ENCODE data around the gene COG5.

COG5 gene

DNA sequence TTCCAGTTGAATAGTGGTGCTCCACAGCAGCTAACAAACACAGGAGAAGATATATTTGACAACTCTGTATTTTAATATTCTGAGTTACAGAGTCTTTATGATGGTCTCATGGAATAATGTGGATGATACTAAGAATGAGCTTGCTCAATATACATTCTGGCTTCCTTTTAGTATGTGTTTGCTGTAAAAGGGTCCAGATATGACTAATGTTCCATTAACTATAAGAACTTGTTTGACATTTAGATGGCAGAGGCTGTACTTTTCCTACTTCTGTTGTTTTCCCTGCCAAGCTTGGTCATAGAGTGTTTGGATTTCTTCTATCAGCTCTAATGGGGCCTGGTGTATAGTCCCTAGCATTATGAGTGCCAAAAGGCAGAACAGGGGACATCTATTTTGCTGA lies 155.4 kb downstream of the COG5 start:
- no peak overlapping the region for H3K4me3 ChIP-seq (ENCODE audit: low read depth in 1 of 2, low read length in 2 of 2)
- H3K27ac ChIP-seq (ENCODE audit: low read length): no peak overlapping the region
- H3K27me3 ChIP-seq (ENCODE audit: low read depth, low read length): no peaks in the 10 kb centered on the region
- H3K4me1 ChIP-seq (ENCODE audit: control insufficient read depth in 1 of 2, insufficient read depth in 2 of 2, low read length in 2 of 2): no peaks in the 10 kb centered on the region
- H3K36me3 ChIP-seq (ENCODE audit: control insufficient read depth in 1 of 2, insufficient read depth in 2 of 2, low read length in 2 of 2): peaks cover 14 to 15% of the 10 kb centered on the region in 2 donors
- H3K9me3 ChIP-seq (ENCODE audit: control insufficient read depth in 1 of 2, low read length in 2 of 2): no peaks in the 10 kb centered on the region

DNA sequence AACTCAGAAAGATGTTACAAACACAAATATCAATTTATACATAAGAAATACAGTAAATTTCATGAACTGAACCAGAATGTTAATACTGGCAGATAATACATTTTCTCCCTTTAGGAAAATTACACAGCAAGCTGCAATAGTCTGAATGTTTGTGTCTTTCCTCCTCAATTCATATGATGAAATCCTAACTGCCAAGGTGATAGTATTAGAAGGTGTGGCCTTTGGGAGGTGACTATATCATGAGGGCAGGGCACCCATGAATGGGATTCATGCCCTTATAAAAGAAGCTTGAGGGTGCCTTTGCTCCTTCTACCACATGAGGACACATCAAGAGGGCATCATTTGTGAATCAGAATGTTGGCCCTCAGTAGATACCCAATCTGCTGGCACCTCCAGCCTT lies 158.2 kb downstream of the COG5 start:
- Histone ChIP-seq H3K27me3 (ENCODE audit: low read depth, low read length) (no peaks in the 10 kb centered on the region), H3K4me3 (ENCODE audit: low read depth in 1 of 2, low read length in 2 of 2) (no peak overlapping the region), H3K27ac (ENCODE audit: low read length) (no peak overlapping the region), H3K9me3 (ENCODE audit: control insufficient read depth in 1 of 2, low read length in 2 of 2) (no peaks in the 10 kb centered on the region), H3K4me1 (ENCODE audit: control insufficient read depth in 1 of 2, insufficient read depth in 2 of 2, low read length in 2 of 2) (no peaks in the 10 kb centered on the region), H3K36me3 (ENCODE audit: control insufficient read depth in 1 of 2, insufficient read depth in 2 of 2, low read length in 2 of 2) (peaks cover 8 to 15% of the 10 kb centered on the region in 2 donors)

DNA sequence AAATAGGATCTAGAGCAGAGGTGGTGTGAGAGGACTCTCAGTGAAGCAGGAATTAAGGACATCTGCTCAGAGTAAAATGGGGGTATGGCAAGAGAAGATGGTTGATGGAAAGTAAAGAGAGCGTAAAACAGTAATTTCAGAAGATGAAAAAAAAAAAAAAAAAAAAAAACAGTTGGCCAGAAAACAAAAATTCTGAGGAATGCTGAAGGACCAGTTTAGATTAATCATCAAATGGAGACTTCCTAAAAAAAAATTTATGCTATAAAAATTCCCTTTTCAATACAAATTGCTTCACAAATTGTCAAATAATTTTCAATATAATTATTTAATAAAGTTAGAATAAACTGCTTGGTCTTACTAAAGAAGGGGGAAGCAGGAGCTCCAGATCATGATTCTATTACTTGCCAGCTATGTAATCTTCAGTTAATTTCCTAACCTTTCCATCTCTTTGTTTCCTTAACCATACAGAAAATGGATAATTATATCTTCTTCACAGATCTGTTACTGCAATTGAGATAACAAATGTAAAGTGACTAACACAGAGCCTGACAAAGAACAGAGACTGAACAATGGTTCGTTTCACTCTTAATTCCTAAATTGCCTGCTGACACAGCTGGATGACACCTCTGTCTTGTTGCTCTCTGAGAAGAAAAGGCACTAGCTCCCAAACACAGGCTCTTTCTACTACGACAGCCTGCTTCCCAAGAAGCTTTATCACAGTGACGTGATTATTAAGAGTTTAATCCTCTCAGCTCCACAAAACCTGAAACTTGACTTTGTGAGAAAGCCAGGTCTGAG lies 158.8 kb downstream of the COG5 start:
- H3K27me3 ChIP-seq (ENCODE audit: low read depth, low read length): no peaks in the 10 kb centered on the region
- no peak overlapping the region for H3K27ac ChIP-seq (ENCODE audit: low read length)
- H3K9me3 ChIP-seq (ENCODE audit: control insufficient read depth in 1 of 2, low read length in 2 of 2): no peaks in the 10 kb centered on the region
- H3K4me1 ChIP-seq (ENCODE audit: control insufficient read depth in 1 of 2, insufficient read depth in 2 of 2, low read length in 2 of 2): no peaks in the 10 kb centered on the region
- H3K36me3 ChIP-seq (ENCODE audit: control insufficient read depth in 1 of 2, insufficient read depth in 2 of 2, low read length in 2 of 2): peaks cover 4 to 9% of the 10 kb centered on the region in 2 donors
- no peak overlapping the region for H3K4me3 ChIP-seq (ENCODE audit: low read depth in 1 of 2, low read length in 2 of 2)

DNA sequence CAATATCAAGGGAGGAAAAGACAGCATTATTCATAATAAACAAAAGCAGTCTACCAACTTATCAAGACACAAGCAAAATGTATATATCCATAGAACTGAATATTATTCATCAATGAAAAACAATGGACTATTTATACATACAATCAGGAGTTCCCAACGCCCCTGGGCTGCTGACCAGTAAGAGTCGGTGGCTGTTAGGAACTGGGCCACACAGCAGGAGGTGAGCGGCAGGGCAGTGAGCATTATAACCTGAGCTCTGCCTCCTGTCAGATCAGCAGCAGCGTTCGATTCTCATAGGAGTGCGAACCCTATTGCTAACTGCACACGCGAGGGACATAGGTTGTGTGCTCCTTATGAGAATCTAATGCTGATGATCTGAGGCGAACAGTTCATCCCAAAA lies 165.6 kb downstream of the COG5 start:
- peaks cover 0 to 4% of the 10 kb centered on the region in 2 donors for H3K36me3 ChIP-seq (ENCODE audit: control insufficient read depth in 1 of 2, insufficient read depth in 2 of 2, low read length in 2 of 2)
- H3K27me3 ChIP-seq (ENCODE audit: low read depth, low read length): no peaks in the 10 kb centered on the region
- H3K9me3 ChIP-seq (ENCODE audit: control insufficient read depth in 1 of 2, low read length in 2 of 2): no peaks in the 10 kb centered on the region
- H3K27ac ChIP-seq (ENCODE audit: low read length): no peak overlapping the region
- H3K4me1 ChIP-seq (ENCODE audit: control insufficient read depth in 1 of 2, insufficient read depth in 2 of 2, low read length in 2 of 2): no peaks in the 10 kb centered on the region
- H3K4me3 ChIP-seq (ENCODE audit: low read depth in 1 of 2, low read length in 2 of 2): no peak overlapping the region

DNA sequence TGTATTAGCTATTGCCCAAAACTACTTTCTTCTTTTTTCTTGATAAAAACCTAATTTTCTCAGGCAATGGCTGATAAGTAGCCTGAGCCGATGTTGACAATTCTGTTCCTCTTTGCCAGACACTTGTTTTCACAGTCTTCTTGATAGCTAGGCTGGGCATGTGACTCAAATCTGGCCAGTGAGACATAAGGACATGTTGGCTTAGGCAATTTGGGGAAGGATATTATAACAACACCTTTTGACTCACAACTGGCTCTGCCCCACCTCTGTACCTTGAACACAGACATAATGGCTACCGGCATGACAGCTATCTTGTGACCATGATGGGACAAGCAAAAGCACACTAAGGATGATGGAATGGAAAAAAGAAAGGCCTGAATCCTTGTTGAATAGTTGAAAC lies 166.7 kb downstream of the COG5 start:
- Histone ChIP-seq H3K4me3 (ENCODE audit: low read depth in 1 of 2, low read length in 2 of 2) (no peak overlapping the region), H3K27me3 (ENCODE audit: low read depth, low read length) (no peaks in the 10 kb centered on the region), H3K36me3 (ENCODE audit: control insufficient read depth in 1 of 2, insufficient read depth in 2 of 2, low read length in 2 of 2) (no peaks in the 10 kb centered on the region), H3K4me1 (ENCODE audit: control insufficient read depth in 1 of 2, insufficient read depth in 2 of 2, low read length in 2 of 2) (no peaks in the 10 kb centered on the region), H3K27ac (ENCODE audit: low read length) (no peak overlapping the region), H3K9me3 (ENCODE audit: control insufficient read depth in 1 of 2, low read length in 2 of 2) (no peaks in the 10 kb centered on the region)

DNA sequence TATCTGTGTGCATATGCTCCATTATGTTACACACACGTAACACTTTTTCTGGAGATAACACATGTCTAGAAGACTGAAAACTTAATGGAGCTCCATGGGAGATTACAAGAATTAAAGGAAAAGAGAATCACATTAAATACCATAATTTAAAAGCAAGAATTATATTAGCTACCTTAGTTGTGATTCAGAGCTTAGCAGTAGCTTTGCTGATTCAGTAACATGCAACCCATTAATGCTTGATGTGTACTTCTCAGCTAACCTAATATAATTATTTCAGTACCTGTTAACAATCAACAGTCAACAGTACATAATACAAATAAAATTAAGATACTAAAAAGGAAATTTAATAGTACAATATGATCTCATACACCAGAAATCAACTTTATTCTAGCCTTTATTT lies 167.6 kb downstream of the COG5 start:
- H3K4me3 ChIP-seq (ENCODE audit: low read depth in 1 of 2, low read length in 2 of 2): no peak overlapping the region
- H3K9me3 ChIP-seq (ENCODE audit: control insufficient read depth in 1 of 2, low read length in 2 of 2): no peaks in the 10 kb centered on the region
- H3K27me3 ChIP-seq (ENCODE audit: low read depth, low read length): no peaks in the 10 kb centered on the region
- H3K36me3 ChIP-seq (ENCODE audit: control insufficient read depth in 1 of 2, insufficient read depth in 2 of 2, low read length in 2 of 2): no peaks in the 10 kb centered on the region
- no peak overlapping the region for H3K27ac ChIP-seq (ENCODE audit: low read length)
- H3K4me1 ChIP-seq (ENCODE audit: control insufficient read depth in 1 of 2, insufficient read depth in 2 of 2, low read length in 2 of 2): no peaks in the 10 kb centered on the region

DNA sequence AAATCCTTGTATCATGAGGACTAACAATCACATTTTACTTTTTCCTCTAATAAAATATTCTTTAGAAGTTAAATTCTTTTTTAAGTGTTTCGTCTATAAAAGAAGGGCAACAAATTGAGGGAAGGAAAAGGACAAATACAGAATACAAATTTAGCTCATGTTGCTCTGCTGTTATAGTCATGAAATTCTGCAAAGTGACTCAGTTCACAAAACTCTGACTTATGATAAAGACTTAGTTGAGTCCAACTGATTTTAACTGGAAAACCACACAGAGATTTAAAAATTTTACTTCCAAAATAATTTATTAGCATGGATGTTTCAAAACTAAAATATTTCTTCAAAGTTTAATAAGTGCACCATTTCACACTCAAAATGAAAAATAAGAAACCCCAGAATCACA lies 168.9 kb downstream of the COG5 start:
- no peaks in the 10 kb centered on the region for H3K36me3 ChIP-seq (ENCODE audit: control insufficient read depth in 1 of 2, insufficient read depth in 2 of 2, low read length in 2 of 2)
- H3K27ac ChIP-seq (ENCODE audit: low read length): no peak overlapping the region
- H3K27me3 ChIP-seq (ENCODE audit: low read depth, low read length): no peaks in the 10 kb centered on the region
- H3K9me3 ChIP-seq (ENCODE audit: control insufficient read depth in 1 of 2, low read length in 2 of 2): no peaks in the 10 kb centered on the region
- no peak overlapping the region for H3K4me3 ChIP-seq (ENCODE audit: low read depth in 1 of 2, low read length in 2 of 2)
- no peaks in the 10 kb centered on the region for H3K4me1 ChIP-seq (ENCODE audit: control insufficient read depth in 1 of 2, insufficient read depth in 2 of 2, low read length in 2 of 2)

DNA sequence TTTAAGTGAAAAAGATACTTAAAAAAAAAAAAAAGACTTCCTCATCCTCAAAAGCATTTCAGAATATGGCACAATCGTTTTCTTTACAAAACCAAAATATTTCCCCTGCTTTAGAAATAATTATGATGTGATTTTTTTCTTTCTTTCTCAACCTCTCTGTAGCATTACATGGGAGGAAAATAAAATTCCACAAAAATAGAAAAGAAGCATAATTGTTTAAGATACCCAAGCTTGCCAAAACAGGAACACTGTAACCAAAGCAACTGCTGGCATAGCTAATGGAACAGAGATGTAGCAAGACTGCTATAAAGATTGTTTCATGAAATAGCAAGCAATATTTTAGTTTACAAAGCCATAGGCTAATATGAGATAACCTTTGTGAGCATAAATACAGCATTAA lies 169.4 kb downstream of the COG5 start:
- Histone ChIP-seq H3K4me1 (ENCODE audit: control insufficient read depth in 1 of 2, insufficient read depth in 2 of 2, low read length in 2 of 2) (no peaks in the 10 kb centered on the region), H3K27ac (ENCODE audit: low read length) (no peak overlapping the region), H3K36me3 (ENCODE audit: control insufficient read depth in 1 of 2, insufficient read depth in 2 of 2, low read length in 2 of 2) (no peaks in the 10 kb centered on the region), H3K27me3 (ENCODE audit: low read depth, low read length) (no peaks in the 10 kb centered on the region), H3K9me3 (ENCODE audit: control insufficient read depth in 1 of 2, low read length in 2 of 2) (no peaks in the 10 kb centered on the region), H3K4me3 (ENCODE audit: low read depth in 1 of 2, low read length in 2 of 2) (no peak overlapping the region)

DNA sequence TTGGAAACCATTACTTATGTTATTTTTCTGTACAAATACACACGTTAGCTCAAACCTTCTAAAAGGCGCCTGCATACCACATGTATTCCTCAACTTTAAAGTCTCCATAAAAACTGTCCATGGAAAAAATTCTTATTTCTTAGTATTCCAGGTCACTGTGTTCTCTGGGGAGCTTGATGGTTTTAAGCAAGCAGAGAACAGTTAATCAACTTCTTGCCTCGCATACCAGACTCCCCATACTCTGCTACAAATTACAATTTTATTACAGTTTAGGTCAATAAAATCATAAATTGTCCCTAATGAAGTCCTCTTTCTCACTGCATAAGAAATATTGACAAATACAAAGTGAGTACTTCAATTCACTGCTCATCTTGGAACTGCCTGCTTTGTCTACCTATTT lies 170.9 kb downstream of the COG5 start:
- H3K4me1 ChIP-seq (ENCODE audit: control insufficient read depth in 1 of 2, insufficient read depth in 2 of 2, low read length in 2 of 2): no peaks in the 10 kb centered on the region
- H3K4me3 ChIP-seq (ENCODE audit: low read depth in 1 of 2, low read length in 2 of 2): no peak overlapping the region
- no peak overlapping the region for H3K27ac ChIP-seq (ENCODE audit: low read length)
- H3K36me3 ChIP-seq (ENCODE audit: control insufficient read depth in 1 of 2, insufficient read depth in 2 of 2, low read length in 2 of 2): no peaks in the 10 kb centered on the region
- H3K9me3 ChIP-seq (ENCODE audit: control insufficient read depth in 1 of 2, low read length in 2 of 2): no peaks in the 10 kb centered on the region
- no peaks in the 10 kb centered on the region for H3K27me3 ChIP-seq (ENCODE audit: low read depth, low read length)

DNA sequence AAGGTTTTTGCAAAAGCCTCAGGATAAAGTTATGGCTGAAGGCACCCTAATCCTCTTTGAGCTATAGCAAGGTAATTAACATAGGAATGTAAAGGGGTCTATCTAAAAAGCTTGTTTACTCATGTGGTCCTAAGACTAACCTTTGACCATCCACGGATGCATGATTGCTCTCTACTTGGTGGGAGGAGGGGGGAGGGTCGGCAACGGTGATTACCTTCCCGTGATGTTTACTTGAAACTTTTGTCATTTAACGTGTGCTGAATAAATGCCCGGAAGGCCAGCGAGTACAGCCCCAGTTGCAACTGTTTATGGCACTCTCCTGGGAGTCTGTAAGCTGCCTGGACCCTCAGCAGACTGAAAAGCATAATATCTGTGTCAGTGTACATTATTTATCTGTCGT lies 172.8 kb downstream of the COG5 start:
- H3K27me3 ChIP-seq (ENCODE audit: low read depth, low read length): no peaks in the 10 kb centered on the region
- H3K4me1 ChIP-seq (ENCODE audit: control insufficient read depth in 1 of 2, insufficient read depth in 2 of 2, low read length in 2 of 2): no peaks in the 10 kb centered on the region
- H3K27ac ChIP-seq (ENCODE audit: low read length): no peak overlapping the region

DNA sequence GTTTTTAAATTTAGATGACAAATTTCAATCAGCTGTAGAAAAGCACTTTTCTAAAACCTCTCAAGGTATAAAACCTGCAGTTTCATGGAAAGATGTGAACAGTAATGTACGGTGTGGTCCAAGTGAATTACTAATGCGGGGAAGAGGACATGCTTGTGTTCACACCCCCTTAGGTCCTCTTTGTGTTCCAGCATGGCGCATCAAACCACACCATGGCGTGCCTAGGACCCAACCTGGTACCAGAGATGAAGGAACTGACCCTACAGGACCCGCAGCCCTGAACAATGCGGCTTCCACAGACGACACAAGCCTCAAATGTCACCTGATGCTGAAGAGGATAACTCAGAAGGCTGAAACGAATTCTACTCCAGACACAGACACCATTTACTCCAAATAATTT lies 175.1 kb downstream of the COG5 start:
- no peak overlapping the region for H3K27ac ChIP-seq (ENCODE audit: low read length)
- no peaks in the 10 kb centered on the region for H3K9me3 ChIP-seq (ENCODE audit: control insufficient read depth in 1 of 2, low read length in 2 of 2)
- no peaks in the 10 kb centered on the region for H3K4me1 ChIP-seq (ENCODE audit: control insufficient read depth in 1 of 2, insufficient read depth in 2 of 2, low read length in 2 of 2)
- H3K4me3 ChIP-seq (ENCODE audit: low read depth in 1 of 2, low read length in 2 of 2): no peak overlapping the region
- H3K27me3 ChIP-seq (ENCODE audit: low read depth, low read length): no peaks in the 10 kb centered on the region
- H3K36me3 ChIP-seq (ENCODE audit: control insufficient read depth in 1 of 2, insufficient read depth in 2 of 2, low read length in 2 of 2): no peaks in the 10 kb centered on the region

More for the DNA sequence above, 172.8 kb downstream of the COG5 start:
- Histone ChIP-seq H3K4me3 (ENCODE audit: low read depth in 1 of 2, low read length in 2 of 2) (no peak overlapping the region), H3K9me3 (ENCODE audit: control insufficient read depth in 1 of 2, low read length in 2 of 2) (no peaks in the 10 kb centered on the region), H3K36me3 (ENCODE audit: control insufficient read depth in 1 of 2, insufficient read depth in 2 of 2, low read length in 2 of 2) (no peaks in the 10 kb centered on the region)

DNA sequence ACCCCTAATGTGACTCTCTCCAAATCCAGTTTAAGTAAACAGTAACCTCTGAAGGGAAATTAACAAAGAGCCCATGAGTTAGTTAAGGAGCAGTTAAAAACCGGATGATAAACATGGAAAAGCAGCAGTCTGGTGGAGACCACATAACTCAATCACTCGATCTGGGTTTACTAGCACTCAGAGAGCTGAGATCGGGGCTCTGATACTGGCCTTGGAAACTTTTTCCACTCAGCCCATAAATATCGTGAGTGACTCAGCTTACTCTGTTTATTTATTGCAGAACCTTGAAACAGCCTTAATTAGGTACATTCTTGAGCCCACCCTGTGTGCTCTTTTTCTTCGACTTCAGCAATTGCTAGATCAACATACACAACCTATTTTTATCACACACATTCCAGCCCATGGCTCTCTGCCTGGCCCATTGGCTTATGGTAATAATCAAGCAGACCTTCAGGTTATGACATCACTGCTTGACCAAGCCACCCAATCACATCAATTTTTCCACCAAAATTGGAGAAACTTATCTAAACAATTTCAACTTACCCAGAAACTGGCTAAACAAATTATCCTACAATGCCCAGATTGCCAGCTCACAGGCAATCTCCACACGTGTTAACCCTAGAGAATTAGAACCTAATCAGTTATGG lies 176.0 kb downstream of the COG5 start:
- Histone ChIP-seq H3K9me3 (ENCODE audit: control insufficient read depth in 1 of 2, low read length in 2 of 2) (no peaks in the 10 kb centered on the region), H3K27ac (ENCODE audit: low read length) (no peak overlapping the region), H3K4me3 (ENCODE audit: low read depth in 1 of 2, low read length in 2 of 2) (no peak overlapping the region), H3K36me3 (ENCODE audit: control insufficient read depth in 1 of 2, insufficient read depth in 2 of 2, low read length in 2 of 2) (no peaks in the 10 kb centered on the region), H3K27me3 (ENCODE audit: low read depth, low read length) (no peaks in the 10 kb centered on the region), H3K4me1 (ENCODE audit: control insufficient read depth in 1 of 2, insufficient read depth in 2 of 2, low read length in 2 of 2) (no peaks in the 10 kb centered on the region)
